Activated T-helper 1 cell treated with anti-CD3 and anti-CD28 coated beads, Interleukin-12 subunit alpha, Interleukin-12 subunit beta, Interleukin-2, Interleukin-4 antibody, amounts not matched to agents 30 ng/mL and 10 ng/mL and 1 ng/mL, durations not matched to agents 14 hours and 24 hours and 36 hours (primary cell): ENCODE results near the gene PRKCB. TPM values are rescaled to one million over a fixed set of nuclear protein-coding genes. Genes with fewer than 3 reads are reported as not detected.
"Not testable (repeated sequence)": the region's sequence is repeated elsewhere in the genome, so short reads cannot be mapped to it uniquely, and the experiment has no call there.

Experiments used
- DNase-seq: peaks from one replicate; pipeline ENCODE4 v3.0.0; 2021; ENCODE audit warnings: low spot score
- H3K27ac Mint-ChIP-seq: one replicate; pipeline ENCODE4 v1.8.0; 2021; ENCODE audit warnings: mild to moderate bottlenecking, mixed read lengths
- H3K27me3 Mint-ChIP-seq: one replicate; pipeline ENCODE4 v1.8.0; 2022; ENCODE audit warnings: mild to moderate bottlenecking, moderate library complexity, mixed read lengths; ENCODE audit not compliant: insufficient read depth
- H3K36me3 Mint-ChIP-seq: one replicate; pipeline ENCODE4 v1.8.0; 2021; ENCODE audit warnings: low read depth, mixed read lengths
- H3K4me1 Mint-ChIP-seq: one replicate; pipeline ENCODE4 v1.8.0; 2021; ENCODE audit warnings: low read depth, mixed read lengths
- H3K4me3 Mint-ChIP-seq: one replicate; pipeline ENCODE4 v1.8.0; 2021; ENCODE audit warnings: mild to moderate bottlenecking, moderate library complexity, mixed read lengths
- H3K9me3 Mint-ChIP-seq: one replicate; pipeline ENCODE4 v1.8.0; 2021; ENCODE audit warnings: mixed read lengths
- intact Hi-C: fragments of 100-400 bp; cut with micrococcal nuclease; formaldehyde crosslinking; loops from one replicate; pipeline ENCODE4 v1.15.1; 2024
- total RNA-seq: library from RNA; stranded (reverse); gene quantifications from 2 replicates; pipeline ENCODE4 v1.2.3, GENCODE V29; 2022

The PRKCB gene
- total RNA-seq, 1 donor from 2014 or later: 100 TPM

- DNase-seq: no peak
- peaks cover 17% of the 10 kb centered on the region for H3K9me3 Mint-ChIP-seq
- H3K36me3 Mint-ChIP-seq: peaks cover 27% of the 10 kb centered on the region
- no peak overlapping the region for H3K27ac Mint-ChIP-seq
- peaks cover 37% of the 10 kb centered on the region for H3K4me1 Mint-ChIP-seq
- no peak overlapping the region for H3K4me3 Mint-ChIP-seq
- no peaks in the 10 kb centered on the region for H3K27me3 Mint-ChIP-seq
- intact Hi-C loops: loop anchor here (5.0 kb wide), 2 partner anchors 38 to 42 kb away; no protein-coding TSS in a partner anchor
Observed at GRCh38 chr16:23924128-23924527, 88.3 kb downstream of the PRKCB start.

DNA sequence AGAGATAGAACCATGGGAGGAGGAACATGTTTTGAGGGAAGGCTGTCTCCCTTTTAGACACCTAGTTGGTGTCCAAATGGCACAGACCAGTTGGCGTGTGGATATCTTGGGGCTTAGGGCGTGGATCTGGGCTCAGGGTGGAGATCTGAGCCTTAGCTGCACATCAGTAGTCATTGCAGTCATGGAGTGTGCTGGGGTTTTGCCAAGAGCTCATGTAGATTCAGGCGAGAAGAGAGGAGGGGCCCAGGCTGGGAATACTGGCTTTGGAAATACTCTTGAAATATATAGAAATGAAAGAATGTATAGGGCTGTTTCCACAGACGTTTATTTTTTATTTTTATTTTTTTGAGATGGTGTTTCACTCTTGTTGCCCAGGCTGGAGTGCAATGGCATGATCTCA lies 92.0 kb downstream of the PRKCB start:
- Mint-ChIP-seq H3K4me1 (peaks cover 10% of the 10 kb centered on the region), H3K4me3 (no peak overlapping the region), H3K36me3 (peaks cover 14% of the 10 kb centered on the region), H3K9me3 (peaks cover 10% of the 10 kb centered on the region), H3K27ac (no peak overlapping the region), H3K27me3 (no peaks in the 10 kb centered on the region)
- no peak for DNase-seq
- intact Hi-C loops: no loop called here

GRCh38 chr16:23929237-23929636 lies 93.5 kb downstream of the PRKCB start:
- no peak overlapping the region for H3K4me3 Mint-ChIP-seq
- H3K4me1 Mint-ChIP-seq: peaks cover 10% of the 10 kb centered on the region
- no peak for DNase-seq
- peaks cover 17% of the 10 kb centered on the region for H3K9me3 Mint-ChIP-seq
- H3K27me3 Mint-ChIP-seq: no peaks in the 10 kb centered on the region
- intact Hi-C loops: no loop called here
- no peak overlapping the region for H3K27ac Mint-ChIP-seq
- peaks cover 18% of the 10 kb centered on the region for H3K36me3 Mint-ChIP-seq

DNA sequence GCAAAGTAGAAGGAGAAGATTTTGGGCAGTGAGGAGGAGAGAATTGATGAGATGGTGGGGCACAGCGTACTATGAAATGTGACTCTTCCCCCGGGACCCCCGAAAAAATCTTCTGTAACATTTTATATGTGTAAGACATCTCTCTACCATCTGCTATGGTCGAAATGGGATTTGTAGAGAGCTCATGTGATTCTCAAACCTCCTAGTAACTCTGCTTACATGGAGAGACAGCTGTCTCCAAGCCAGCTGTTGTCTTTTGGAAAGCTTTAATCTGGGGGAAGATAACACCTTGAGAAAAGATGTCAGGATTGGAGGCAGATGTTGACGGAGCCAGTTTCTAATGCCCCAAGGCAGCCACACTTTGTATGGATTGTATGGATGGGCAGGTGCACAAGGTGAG lies 94.1 kb downstream of the PRKCB start:
- H3K4me3 Mint-ChIP-seq: no peak overlapping the region
- H3K36me3 Mint-ChIP-seq: peaks cover 17% of the 10 kb centered on the region
- H3K27ac Mint-ChIP-seq: no peak overlapping the region
- intact Hi-C loops: no loop called here
- H3K9me3 Mint-ChIP-seq: peaks cover 16% of the 10 kb centered on the region
- peaks cover 15% of the 10 kb centered on the region for H3K4me1 Mint-ChIP-seq
- no peak for DNase-seq
- H3K27me3 Mint-ChIP-seq: no peaks in the 10 kb centered on the region

DNA sequence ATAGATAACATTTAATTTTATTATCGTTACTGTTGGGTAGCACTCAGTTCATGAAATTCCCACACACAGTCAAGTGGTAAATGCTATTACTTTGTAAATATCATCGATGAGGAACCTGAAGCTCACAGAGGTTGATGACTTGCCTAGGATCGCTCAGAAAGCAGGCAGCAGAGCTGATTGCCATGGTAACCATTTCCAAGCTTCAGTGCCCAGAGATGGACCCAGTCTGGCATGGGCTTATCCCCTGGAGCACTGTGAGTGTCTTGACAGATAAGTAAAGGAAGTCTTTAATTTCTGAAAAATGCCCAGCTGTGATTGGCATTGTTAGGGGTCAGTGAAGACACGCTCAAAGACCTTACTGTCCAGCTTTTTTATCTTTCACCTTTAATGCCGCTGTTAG lies 95.0 kb downstream of the PRKCB start:
- peaks cover 20% of the 10 kb centered on the region for H3K4me1 Mint-ChIP-seq
- peaks cover 11% of the 10 kb centered on the region for H3K9me3 Mint-ChIP-seq

DNA sequence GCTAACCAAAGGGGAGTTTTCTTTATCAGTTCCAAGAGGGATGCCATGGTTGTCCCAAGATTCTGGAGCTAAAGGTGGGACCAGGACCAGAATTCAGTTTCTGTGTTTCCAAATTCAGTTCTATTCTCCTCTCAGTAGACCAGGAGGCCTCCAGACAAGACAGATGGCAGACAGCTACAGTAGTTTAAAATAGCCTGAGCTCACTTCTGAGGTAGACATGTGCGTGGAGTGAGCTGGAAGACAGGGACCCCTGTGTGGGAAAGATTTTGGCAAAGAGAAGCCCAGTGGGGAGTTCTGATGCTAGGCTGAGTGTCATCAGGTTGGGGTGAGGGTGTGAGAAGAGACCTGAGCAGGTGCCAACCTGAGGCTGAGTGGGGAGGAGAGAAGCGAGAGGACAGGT lies 95.4 kb downstream of the PRKCB start:
- Mint-ChIP-seq H3K4me3 (no peak overlapping the region), H3K27ac (no peak overlapping the region), H3K9me3 (peaks cover 11% of the 10 kb centered on the region), H3K27me3 (no peaks in the 10 kb centered on the region), H3K4me1 (peaks cover 20% of the 10 kb centered on the region), H3K36me3 (peaks cover 11% of the 10 kb centered on the region)
- intact Hi-C loops: no loop called here
- no peak for DNase-seq

More for the DNA sequence above, 95.0 kb downstream of the PRKCB start:
- intact Hi-C loops: no loop called here
- no peak for DNase-seq
- no peaks in the 10 kb centered on the region for H3K27me3 Mint-ChIP-seq
- no peak overlapping the region for H3K27ac Mint-ChIP-seq
- H3K36me3 Mint-ChIP-seq: peaks cover 11% of the 10 kb centered on the region
- H3K4me3 Mint-ChIP-seq: no peak overlapping the region

GRCh38 chr16:23933650-23934049 lies 97.9 kb downstream of the PRKCB start:
- intact Hi-C loops, H3K27ac Mint-ChIP-seq, DNase-seq, H3K4me3 Mint-ChIP-seq, H3K36me3 Mint-ChIP-seq, H3K27me3 Mint-ChIP-seq: not testable (repeated sequence)
- Mint-ChIP-seq H3K4me1 (peaks cover 20% of the 10 kb centered on the region), H3K9me3 (peaks cover 11% of the 10 kb centered on the region)

- H3K4me1 Mint-ChIP-seq: peaks cover 20% of the 10 kb centered on the region
- peaks cover 10% of the 10 kb centered on the region for H3K36me3 Mint-ChIP-seq
- H3K27me3 Mint-ChIP-seq: no peaks in the 10 kb centered on the region
- peaks cover 11% of the 10 kb centered on the region for H3K9me3 Mint-ChIP-seq
- DNase-seq: no peak
- peak overlapping the region; percentile 16 for H3K27ac Mint-ChIP-seq
- intact Hi-C loops: no loop called here
- no peak overlapping the region for H3K4me3 Mint-ChIP-seq
Observed at GRCh38 chr16:23934610-23935236, 98.9 kb downstream of the PRKCB start.

GRCh38 chr16:23940111-23940510 lies 104.3 kb downstream of the PRKCB start:
- intact Hi-C loops: no loop called here
- no peaks in the 10 kb centered on the region for H3K27me3 Mint-ChIP-seq
- H3K4me3 Mint-ChIP-seq: no peak overlapping the region
- no peaks in the 10 kb centered on the region for H3K9me3 Mint-ChIP-seq
- peaks cover 3% of the 10 kb centered on the region for H3K36me3 Mint-ChIP-seq
- H3K27ac Mint-ChIP-seq: no peak overlapping the region
- H3K4me1 Mint-ChIP-seq: peaks cover 13% of the 10 kb centered on the region
- no peak for DNase-seq

GRCh38 chr16:23941025-23941424 lies 105.2 kb downstream of the PRKCB start:
- Mint-ChIP-seq H3K27ac (no peak overlapping the region), H3K36me3 (peaks cover 3% of the 10 kb centered on the region), H3K4me3 (no peak overlapping the region), H3K27me3 (no peaks in the 10 kb centered on the region), H3K9me3 (no peaks in the 10 kb centered on the region), H3K4me1 (peaks cover 14% of the 10 kb centered on the region)
- DNase-seq: no peak
- intact Hi-C loops: no loop called here

DNA sequence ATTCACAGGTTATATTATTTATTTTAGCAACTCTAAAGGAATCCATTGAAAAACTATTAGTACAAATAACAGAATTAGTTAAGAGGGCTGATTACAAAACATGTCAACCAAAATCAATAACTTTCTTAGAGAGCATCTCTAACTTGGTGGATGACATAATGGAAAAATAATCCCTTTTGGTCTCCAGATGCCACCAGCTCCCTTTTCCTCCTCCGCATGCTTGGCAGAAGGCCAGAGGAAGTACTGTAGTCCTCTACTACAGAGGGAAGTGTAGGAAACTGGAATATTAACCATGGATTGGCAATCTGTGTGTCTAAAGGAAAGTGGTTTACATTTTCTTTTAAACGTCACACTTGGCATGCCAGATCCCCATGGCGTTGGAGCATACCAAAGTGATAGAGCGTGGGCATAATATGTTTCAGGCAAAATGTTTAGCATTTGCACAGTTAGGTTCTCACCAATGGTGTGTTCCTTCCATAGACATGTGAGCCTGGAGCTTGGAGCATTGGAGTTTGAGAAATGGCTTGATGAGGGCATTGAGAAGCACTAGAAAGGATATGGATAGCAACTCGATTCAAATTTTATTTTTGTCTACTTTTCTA lies 106.3 kb downstream of the PRKCB start:
- H3K27ac Mint-ChIP-seq: no peak overlapping the region
- H3K4me1 Mint-ChIP-seq: peaks cover 16% of the 10 kb centered on the region
- H3K4me3 Mint-ChIP-seq: no peak overlapping the region
- no peak for DNase-seq
- intact Hi-C loops: no loop called here
- no peaks in the 10 kb centered on the region for H3K9me3 Mint-ChIP-seq
- no peaks in the 10 kb centered on the region for H3K27me3 Mint-ChIP-seq
- peaks cover 4% of the 10 kb centered on the region for H3K36me3 Mint-ChIP-seq

GRCh38 chr16:23943604-23944003 lies 107.8 kb downstream of the PRKCB start:
- H3K4me1 Mint-ChIP-seq: peaks cover 27% of the 10 kb centered on the region
- peaks cover 8% of the 10 kb centered on the region for H3K36me3 Mint-ChIP-seq
- H3K9me3 Mint-ChIP-seq: no peaks in the 10 kb centered on the region
- H3K27ac Mint-ChIP-seq: no peak overlapping the region
- intact Hi-C loops: no loop called here
- no peaks in the 10 kb centered on the region for H3K27me3 Mint-ChIP-seq
- no peak for DNase-seq
- H3K4me3 Mint-ChIP-seq: no peak overlapping the region

DNA sequence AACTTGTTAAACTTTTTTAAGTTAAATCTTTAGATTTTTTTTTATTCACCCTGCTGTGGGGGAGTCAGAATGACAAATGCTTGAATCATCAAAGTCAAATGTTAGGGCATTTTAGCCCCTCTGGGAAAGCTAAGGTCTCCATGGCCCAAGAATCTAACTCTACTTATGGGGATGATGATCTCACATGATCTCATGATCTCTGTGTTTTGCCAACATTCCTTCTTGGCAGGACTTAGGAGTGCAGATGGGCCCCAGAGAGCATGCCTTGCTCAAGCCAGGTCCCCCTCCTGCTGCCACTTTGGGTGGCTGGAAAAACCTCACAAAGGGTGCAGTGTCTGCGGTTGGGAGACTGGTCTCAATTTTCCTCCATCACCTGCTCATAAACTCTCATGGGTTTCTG lies 108.6 kb downstream of the PRKCB start:
- Mint-ChIP-seq H3K4me3 (no peak overlapping the region), H3K9me3 (no peaks in the 10 kb centered on the region), H3K36me3 (peaks cover 8% of the 10 kb centered on the region), H3K4me1 (peaks cover 34% of the 10 kb centered on the region), H3K27me3 (no peaks in the 10 kb centered on the region), H3K27ac (no peak overlapping the region)
- no peak for DNase-seq
- intact Hi-C loops: no loop called here
